Measurements from ENCODE around the gene CELSR3. TPM values are rescaled to one million over a fixed set of nuclear protein-coding genes. Genes with fewer than 3 reads are reported as not detected.

The CELSR3 gene, protein sequence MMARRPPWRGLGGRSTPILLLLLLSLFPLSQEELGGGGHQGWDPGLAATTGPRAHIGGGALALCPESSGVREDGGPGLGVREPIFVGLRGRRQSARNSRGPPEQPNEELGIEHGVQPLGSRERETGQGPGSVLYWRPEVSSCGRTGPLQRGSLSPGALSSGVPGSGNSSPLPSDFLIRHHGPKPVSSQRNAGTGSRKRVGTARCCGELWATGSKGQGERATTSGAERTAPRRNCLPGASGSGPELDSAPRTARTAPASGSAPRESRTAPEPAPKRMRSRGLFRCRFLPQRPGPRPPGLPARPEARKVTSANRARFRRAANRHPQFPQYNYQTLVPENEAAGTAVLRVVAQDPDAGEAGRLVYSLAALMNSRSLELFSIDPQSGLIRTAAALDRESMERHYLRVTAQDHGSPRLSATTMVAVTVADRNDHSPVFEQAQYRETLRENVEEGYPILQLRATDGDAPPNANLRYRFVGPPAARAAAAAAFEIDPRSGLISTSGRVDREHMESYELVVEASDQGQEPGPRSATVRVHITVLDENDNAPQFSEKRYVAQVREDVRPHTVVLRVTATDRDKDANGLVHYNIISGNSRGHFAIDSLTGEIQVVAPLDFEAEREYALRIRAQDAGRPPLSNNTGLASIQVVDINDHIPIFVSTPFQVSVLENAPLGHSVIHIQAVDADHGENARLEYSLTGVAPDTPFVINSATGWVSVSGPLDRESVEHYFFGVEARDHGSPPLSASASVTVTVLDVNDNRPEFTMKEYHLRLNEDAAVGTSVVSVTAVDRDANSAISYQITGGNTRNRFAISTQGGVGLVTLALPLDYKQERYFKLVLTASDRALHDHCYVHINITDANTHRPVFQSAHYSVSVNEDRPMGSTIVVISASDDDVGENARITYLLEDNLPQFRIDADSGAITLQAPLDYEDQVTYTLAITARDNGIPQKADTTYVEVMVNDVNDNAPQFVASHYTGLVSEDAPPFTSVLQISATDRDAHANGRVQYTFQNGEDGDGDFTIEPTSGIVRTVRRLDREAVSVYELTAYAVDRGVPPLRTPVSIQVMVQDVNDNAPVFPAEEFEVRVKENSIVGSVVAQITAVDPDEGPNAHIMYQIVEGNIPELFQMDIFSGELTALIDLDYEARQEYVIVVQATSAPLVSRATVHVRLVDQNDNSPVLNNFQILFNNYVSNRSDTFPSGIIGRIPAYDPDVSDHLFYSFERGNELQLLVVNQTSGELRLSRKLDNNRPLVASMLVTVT (N-terminal part only)
- total RNA-seq, result 0.27 and 0.29 TPM in 2 replicates

DNA sequence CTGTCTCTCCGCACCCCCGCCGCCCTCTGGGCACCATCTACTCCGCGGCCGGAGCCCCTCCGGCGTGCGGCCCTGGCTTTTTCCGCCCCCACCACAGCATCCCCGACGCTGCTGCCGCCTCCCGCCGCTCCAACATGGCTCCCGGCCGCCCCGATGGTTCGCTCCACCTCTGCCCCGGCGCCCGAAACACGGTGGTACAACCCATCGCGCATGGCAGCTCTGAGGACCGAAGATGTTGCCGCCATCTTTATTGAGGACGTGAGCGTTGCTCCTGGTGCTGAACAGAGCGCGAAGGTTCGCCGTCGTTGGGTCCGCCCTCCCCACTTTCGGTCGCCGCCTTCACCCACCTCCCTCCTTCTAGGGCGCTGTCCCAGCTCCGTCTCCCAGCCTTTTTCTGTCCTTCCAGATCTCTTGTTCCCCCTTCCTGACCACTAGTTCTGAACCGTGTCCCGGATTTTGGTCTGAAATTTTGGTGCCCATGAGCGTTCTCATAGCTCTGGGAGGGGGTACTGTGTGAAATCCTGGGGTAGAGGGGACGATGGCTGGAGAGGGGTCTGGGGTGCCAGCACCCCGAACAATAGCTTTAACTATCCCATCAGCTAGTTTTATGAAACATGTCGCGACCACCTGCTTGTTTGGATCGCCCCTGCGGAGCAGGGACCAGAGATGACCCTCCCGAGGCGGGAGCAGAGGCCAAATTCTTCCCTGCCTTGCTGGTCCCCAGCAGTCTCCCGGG is at the start of gene CELSR3:
Gene CELSR3, minus strand, starts transcription at position 134 of the 736 bp plus-strand sequence. CDS start 252 bp downstream, outside the sequence.

DNA sequence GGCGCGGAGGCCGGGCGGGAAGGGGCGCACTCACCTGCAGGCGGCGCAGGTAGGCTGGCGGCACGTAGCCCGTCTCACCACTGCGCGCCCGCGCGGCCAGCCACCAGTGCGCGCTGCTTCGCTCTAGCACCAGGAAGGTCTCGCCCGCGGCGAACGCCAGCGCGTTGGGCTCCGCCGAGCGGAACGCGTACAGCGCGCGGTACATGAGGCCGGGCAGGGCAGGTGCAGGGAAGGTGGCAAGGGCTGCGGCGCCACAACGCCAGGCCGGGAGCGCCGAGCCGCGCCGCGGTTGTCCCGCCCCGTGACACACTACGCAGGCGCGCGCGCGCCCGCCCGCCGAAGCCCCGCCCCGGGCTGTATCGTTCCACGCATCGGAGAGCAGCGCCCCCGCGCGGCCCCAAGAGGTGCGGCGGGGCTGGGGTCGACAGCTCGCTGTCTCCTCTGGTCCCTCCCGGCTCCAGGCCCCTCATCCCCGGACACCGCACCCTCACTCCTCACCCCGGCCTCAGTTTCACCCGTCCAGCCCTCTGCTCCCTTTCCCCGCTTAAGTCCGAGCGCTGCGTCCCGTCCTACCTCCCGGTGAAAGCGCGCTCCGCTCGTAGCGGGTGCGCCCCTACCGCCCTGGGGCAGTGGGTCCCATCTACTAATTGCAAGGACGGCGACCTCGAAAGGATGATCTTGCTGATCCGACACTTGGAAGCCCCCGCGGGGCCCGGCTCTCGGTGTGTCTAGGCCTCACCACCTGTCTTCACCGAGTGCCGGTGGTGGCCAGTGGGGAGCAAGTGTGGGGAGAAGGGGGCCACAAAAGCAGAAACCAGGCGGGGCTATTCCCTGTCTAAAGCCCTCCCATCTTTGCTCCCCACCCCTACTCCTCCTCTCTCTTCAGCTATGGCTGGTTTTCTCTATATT is 23.2 kb upstream of the CELSR3 start, which contains the start of gene NCKIPSD:
Gene NCKIPSD, minus strand, starts transcription at position 313 of the 909 bp plus-strand sequence. Its CDS starts 108 bp downstream, at position 205.

DNA sequence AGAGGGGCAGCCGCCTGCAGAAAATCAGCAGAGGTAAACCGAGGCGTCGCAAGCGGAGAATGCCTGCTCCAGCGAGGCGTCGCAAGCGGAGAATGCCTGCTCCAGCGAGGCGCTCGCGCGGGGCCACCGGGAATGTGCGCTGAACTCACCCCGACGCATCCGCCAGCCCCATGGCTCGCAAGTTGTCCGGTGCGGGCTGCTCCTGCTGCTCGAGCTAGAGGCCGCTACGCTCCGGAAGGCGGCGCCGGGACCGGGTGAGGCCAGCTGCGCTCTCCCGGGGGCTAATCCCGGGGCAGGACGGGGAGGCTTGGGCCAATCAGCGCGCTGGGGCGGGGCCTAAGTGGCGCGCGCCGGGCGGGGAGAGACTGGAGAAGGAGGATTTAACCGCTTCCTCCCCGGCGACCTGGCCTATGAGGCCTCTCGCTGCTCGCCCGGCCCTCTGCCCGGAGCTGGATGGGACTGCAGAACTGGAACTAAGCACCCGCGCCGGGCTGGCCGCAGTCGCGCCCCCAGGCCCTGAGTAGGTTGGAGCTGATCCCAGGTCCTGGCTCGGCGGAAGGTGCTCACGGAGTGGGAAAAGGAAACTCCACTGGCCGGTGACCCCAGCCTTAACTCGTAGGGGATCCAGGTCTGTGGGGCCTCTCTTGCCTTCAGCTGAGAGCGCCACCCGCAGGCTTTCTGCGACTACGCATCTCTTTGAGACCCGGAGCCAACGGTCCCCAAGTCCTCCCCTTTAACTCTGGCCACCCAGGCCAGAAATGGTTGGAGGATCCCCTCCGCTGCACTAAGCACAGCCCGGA is 27.3 kb downstream of the CELSR3 start, which contains the start of gene SLC26A6:
Gene SLC26A6, minus strand, starts transcription at position 240 of the 800 bp plus-strand sequence. Its CDS starts 68 bp downstream, at position 172.

DNA sequence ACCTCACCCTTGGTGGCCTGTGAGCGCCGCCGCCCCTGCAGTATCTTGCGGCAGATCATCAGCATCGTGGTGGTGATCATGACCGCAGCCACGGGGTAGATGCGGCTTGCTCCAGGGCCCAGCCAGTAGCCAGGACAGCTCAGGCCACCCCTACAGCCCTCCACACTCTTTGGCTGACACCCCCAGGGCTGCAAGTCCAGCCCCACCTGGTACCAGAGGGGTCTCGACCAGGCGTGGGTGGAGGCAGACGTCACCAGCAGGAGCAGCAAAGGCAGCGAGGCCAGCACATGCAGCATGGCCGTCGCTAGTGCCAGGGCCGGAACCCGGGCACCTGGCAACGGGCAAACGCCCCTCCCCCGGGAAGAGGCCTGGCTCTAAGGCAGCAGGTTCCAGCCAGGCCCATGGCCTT is 41.2 kb downstream of the CELSR3 start, which contains the start of gene TMEM89:
Gene TMEM89, minus strand, starts transcription at position 309 of the 409 bp plus-strand sequence. Its CDS starts 13 bp downstream, at position 296.

DNA sequence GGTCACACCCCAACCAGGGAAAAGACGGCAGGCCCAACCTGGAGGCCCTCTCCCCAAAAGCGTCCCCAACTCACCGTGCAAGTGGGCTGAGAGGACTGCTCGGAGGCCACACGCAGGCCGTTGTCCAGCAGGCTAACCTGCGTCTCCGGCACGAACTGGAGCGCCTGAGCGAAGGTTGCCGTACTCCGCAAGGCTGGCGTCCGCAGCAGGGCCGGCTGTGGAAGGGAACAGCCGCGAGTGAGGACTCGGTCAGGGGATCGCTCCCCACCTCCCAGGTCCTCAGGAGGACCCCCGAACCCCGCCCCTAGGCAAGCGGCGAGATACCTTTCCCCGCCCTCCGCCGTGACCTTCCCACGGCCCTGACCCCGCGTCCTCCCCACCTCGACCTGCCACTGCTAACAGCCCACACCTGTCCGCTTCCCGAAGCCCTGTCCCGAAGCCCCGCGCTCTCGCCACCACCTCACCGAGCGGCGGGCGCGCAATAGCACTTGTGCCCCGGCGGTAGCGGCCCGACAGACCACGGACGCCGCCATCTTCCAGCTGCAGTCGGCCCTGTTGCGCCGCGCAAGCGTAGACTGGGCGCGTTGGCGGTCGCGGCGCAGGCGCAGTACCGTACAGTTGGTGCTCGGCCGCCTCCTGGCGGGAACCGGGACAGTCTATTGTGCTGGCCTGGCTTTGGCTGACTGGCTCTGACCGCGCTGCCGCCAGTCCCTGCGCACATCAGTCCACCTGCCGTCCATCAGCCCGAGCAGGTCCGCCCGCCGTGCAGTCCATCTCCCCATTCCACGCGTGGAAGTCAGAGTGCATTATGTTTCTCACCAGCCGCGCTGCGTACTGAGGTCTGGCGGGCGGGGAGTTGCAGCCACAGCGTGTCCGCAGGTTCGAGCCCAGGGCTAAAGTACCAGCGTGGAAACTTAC is 53.3 kb downstream of the CELSR3 start, which contains the start of gene UQCRC1:
Gene UQCRC1, minus strand, starts transcription at position 559 of the 918 bp plus-strand sequence. Its CDS starts 26 bp downstream, at position 533.

DNA sequence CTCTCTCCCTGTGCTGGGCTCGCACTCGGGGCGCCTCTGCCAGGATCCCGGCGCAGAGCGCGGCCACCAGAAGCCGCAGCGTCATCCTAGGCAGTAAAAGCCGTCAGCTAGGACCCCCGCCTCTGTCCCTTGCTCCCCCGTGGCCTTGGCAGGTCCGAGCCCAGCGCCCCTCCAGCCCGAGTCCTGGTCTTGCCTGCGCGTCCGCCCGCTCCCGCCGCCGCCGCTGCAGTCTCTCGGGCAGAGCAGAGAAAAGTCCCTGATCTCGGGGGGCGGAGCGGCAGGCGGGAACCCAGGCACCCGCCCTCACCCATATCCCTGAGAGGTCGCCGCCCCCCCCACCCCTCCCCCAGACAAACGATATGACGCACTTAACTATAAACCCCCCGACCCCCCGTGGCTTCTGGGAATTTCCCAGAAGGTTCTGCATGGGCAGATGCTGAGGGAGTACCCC is 67.6 kb downstream of the CELSR3 start, which contains the start of gene COL7A1:
Gene COL7A1, minus strand, starts transcription at position 255 of the 451 bp plus-strand sequence. Its CDS starts 170 bp downstream, at position 85.

Small RNA genes within 50 kb of the gene (small RNA-seq; reads per million reads assigned to genes)
- gene AC141002.1, result not detected

Other genes with a start within 250 kb of the CELSR3 start
- gene PLXNB1, start 232.8 kb downstream of the CELSR3 start, total RNA-seq, result 25.5 and 26.7 TPM in 2 replicates
- gene CCDC51, start 222.8 kb downstream of the CELSR3 start, total RNA-seq, result 11.2 and 13.1 TPM in 2 replicates
- 317 and 433 TPM in 2 replicates for gene TMA7, start 222.6 kb downstream of the CELSR3 start, total RNA-seq
- gene ATRIP, start 216.1 kb downstream of the CELSR3 start, total RNA-seq, result 13.1 and 13.6 TPM in 2 replicates
- 94.9 and 124 TPM in 2 replicates for gene SHISA5, start 158.7 kb downstream of the CELSR3 start, total RNA-seq
- gene PFKFB4, start 106.1 kb downstream of the CELSR3 start, total RNA-seq, result 2.8 and 4.5 TPM in 2 replicates
- not detected in 2 replicates for gene UCN2, start 99.1 kb downstream of the CELSR3 start, total RNA-seq
- gene COL7A1, start 67.6 kb downstream of the CELSR3 start, total RNA-seq, result 0.13 and 0.14 TPM in 2 replicates
- 276 and 300 TPM in 2 replicates for gene UQCRC1, start 53.2 kb downstream of the CELSR3 start, total RNA-seq
- not detected in 2 replicates for gene TMEM89, start 41.1 kb downstream of the CELSR3 start, total RNA-seq
- gene SLC26A6, start 27.4 kb downstream of the CELSR3 start, total RNA-seq, result 15.3 and 21.5 TPM in 2 replicates
- gene NCKIPSD, start 23.0 kb upstream of the CELSR3 start, total RNA-seq, result 10.9 and 11.0 TPM in 2 replicates
- 47.9 and 57.8 TPM in 2 replicates for gene IP6K2, start 54.3 kb upstream of the CELSR3 start, total RNA-seq
- gene PRKAR2A, start 185.0 kb upstream of the CELSR3 start, total RNA-seq, result 89.0 and 89.9 TPM in 2 replicates
- 15.4 and 18.4 TPM in 2 replicates for gene SLC25A20, start 236.0 kb upstream of the CELSR3 start, total RNA-seq